Hepatic stellate cell (primary cell): ENCODE results near the gene ELL.
A peak's percentile ranks its signal among the peaks of the same experiment; 100 is the strongest.

ENCODE experiments used
- DNase-seq: peaks from one replicate; pipeline ENCODE4 v3.0.0; 2011; ENCODE audit warnings: low spot score

ELL gene

DNA sequence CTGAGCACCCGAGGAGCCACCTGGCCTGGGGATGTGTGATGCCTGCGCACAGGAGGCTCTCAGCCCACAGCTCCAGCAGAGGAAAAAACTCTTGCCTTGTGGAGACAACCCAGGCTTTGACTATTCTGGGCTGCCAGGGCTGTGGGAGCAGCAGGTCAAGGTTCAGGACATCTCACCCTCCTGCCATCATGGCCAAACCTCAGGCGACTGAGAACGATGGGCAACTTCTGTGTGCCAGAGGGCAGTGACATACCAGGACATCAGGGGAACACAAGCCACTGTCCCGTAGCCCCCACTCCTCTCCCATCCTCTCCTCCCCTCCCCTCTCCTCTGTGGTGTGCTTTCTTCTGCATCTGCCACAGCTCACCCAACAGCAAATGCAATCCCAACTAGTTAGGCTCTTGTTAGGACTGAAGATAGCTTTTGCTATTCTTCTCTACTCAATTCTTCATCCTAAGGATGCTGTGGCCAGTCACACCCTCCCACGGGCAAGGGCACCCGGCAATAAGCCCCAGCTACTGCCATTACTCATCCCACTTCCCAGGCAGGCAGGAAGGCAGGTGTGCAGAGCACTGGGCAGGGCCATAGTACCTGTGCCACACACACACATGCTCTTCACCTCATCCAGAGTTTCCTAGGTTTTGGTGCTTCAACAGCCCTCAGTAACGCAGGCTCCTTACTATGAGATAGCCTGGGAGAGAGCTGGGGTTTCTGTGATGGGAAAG lies 16.8 kb downstream of the ELL start:
- DNase-seq = no peak

DNA sequence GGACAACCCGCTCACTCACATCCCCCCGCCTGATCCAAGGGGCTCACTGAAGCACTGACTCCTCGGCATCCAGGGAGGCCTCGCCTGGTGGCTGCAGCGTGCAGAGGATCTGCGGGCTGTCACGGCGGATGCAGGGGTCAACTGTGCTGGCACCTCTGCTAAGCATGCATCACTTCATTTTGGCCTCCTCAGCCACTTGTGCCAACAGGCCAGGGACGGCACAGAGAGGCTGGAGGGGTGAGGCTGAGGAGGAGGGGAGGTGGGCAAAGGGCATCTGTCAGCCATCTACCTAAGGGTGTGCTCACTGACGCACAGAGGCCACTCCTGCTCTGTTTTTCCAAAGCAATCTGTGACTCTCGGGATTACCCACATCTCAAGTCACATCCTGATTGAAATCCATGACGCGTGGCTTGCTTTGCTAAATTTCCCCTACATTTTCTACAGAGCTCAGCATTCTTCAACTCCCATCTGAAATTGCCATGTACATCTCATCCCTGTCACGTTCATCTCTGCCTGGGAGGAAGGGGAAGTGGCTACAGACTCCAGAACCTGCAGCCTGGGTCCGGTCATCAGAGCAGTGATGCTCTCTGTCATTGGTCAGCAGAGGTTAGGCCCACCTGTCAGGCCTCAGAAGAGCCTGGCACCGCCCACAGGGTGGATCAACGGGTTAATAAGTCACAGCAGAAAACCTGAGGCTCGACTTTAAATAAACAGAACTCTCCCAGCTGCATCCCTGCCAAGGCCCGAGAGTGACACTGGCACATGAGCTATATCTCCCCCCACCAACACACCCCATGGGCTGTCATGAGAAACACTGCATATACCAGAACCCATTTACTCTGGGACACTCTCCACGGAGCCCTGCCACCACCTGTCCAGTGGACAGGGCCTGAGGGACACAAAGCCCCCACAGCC lies 17.6 kb downstream of the ELL start:
- DNase-seq = no peak

DNA sequence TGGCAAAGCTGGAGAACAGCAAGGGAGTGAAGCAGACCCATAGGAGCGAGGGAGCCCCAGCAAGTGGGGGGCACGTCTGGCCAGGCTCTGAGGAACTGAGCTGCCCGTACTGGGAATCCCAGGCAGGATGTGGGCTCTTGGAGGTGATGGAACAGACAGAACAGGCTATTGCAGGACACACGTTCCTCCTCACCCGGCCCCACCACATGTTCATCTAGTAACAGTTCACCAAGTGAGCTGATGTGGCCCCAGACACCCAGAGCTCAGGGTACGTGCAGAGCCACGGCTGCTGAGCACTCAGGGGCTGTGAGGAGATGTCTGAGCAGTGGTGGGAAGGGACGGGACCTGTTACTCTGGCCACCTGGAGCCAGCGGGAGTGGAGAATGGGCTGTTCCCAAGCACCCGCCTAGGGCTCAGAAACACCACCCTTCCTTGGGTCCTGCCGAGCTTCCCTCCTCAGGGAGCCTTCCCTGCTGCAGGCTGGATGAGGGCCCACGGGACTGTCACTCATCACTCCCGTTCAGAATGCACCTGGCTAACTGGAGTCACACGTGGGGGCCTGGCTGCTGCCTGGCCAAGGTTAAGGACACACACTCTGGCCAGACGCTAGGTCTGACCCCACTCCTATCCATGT lies 18.4 kb downstream of the ELL start:
- no peak for DNase-seq

DNA sequence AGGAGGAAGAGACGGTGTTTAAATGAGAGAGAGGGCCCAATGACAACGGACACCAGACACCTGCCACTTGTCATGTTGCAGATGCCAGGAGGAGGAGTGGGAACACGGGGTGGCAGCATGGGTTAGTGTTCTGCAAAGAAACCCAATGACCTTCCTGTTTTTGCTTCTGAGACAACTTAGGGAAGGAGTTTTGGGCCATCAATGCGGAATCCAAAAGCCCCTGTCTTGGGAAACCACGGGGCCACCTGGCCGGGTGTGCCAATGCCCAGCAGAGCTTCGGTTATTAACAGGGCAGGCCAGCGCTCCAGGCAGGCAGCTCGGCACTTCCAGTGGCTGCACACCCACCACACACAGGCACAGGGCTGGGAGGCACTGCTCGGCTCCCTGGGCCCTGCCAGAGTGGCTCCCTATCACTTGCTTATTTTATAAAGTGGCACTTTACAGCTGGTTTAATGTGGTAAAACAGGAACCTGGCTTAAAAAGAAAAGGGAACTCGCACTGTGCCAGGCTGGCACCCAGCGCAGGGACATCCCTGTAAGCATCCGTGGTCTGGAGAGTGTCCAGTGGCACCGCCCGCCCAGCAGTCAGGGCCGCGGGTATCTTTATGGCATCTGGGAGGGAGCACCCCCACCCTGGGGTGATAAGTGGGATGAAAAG lies 19.1 kb downstream of the ELL start:
- no peak for DNase-seq

DNA sequence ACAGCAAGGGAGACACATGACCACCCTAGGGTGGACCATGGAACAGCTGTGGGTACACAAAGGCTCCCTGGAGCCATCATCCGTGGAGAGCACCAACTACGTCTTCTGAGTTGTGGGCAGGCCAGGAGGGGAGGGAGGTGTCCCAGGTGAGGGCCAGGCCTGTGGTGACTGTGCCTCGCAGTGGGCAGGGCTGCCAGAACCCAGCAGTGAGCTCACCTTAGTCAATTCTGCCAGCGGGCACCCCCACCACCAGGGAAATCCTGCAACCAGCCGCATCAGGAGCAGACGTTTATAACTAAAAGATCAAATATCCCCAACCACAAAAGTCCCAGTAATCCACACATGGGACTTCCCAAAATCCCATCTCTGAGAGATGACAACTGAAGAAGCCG lies 19.6 kb downstream of the ELL start:
- no peak for DNase-seq

DNA sequence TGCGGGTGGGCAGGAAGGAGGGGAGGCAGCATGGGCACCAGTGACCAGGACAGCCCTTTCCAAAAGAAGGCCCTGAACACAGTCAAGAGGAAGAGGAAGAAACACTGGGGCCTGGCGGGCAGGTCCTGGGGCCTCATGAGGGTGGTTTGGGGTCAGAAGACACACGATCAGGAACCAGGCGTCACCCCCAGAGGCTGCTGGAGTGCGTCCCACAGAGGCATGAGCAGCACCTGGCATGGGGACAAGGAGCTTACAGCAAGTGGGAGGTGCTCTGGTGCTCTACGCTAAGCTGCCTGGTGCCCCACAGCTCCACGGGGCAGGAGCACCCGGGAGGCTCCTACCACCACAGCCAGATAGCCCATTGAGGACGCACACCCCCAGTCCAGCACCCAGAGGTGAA lies 20.0 kb downstream of the ELL start:
- DNase-seq = no peak

DNA sequence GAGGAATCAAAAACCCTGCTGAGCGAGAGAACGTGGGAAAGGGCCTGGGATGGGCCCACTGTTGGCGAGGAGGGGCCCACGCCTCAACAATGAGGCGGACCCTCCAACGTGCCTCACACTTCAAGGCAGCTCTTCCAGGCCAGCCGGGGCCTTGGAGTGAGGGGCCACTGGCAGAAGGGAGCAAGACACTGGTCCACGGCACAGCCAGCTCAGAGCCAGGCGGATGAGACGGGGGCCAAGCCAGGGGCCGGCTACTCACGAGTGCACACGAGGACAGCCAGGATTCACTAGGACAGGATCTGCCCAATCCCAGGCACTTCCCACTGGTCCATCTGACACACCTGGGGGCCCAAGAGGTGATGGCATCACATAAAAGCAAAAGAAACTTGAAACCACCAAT lies 20.5 kb downstream of the ELL start:
- no peak for DNase-seq

DNA sequence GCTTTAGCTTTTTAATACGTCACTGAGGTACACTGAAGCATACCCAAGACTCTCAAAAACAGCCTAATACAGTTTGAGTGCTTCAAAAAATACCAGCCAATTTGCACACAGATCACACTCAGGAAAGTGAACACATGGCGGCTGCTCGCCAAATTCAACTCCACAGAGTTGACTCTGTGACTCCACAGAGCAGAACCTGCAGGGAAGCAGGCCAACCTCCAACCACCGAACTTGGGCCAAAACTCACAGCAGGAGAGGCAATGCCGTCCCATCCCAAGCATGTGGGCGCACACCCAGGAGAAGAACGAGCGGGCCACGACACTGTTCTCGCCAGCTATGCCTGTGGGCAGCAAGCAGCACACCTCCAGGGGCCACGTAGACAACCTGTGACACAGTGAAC lies 21.1 kb downstream of the ELL start:
- no peak for DNase-seq

DNA sequence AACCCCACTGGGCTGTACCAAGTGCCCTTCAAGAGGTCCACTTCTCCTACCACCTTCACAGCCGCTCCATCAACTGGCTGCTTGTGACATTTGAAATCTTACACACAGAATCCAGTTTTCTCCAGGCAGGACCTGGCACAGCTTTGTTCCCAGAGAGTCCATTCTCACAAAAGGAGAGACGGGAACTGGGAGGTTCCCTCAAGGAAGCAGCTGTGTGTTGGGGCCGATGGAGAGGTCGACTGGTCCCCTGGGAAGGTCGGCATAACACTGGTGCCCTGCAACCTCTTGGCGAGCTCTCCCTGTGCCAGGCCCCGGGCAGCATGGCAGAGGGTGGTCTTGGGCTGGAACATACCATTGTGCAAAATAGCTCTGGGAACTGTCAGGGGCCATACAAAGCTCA lies 21.5 kb downstream of the ELL start:
- no peak for DNase-seq

DNA sequence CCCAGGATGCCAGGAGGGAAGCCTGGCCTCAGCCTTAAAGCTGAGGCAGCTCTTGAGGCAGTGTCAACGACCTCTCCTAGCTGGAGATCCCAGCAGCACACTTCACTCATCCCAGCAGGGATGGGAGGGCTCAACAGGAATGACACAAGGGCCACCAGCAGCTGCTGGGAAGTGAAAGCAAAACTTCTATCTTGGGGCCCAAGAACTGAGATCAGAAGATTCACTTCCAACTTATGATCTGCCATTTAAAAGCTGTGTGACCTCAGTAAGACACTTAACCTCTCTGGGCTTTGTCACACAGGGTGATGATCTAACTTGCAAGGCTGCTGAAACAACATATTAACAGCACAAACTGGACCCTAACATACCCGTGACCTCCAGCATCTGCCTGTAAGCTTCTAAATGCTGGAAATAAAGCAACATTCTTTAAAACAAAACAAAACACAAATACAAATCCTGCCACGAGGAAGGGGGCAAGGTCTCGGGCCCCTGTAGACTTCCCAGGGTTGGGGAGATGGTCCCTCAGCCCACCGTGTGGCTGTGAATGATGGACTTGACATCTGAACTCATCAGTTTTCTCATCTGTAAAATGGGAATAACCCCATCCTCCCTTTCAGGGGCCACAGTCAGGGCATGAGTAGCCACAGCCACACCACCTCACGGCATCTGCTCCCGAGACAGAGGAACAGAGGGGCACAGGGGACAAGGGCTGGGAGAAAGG lies 22.7 kb downstream of the ELL start:
- peak; percentile 61 for DNase-seq

DNA sequence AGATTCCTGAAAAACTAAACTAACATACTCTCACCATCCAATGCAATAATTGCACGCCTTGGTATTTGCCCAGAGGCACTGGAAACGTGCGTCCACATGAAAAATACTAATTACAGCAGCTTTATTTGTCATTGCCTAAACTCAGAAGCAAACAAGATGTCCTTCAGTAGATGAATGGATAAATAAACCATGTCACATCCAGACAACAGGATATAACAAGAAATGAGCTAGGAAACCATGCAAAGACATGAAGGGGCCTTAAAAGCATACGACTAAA lies 25.0 kb downstream of the ELL start:
- DNase-seq = no peak

DNA sequence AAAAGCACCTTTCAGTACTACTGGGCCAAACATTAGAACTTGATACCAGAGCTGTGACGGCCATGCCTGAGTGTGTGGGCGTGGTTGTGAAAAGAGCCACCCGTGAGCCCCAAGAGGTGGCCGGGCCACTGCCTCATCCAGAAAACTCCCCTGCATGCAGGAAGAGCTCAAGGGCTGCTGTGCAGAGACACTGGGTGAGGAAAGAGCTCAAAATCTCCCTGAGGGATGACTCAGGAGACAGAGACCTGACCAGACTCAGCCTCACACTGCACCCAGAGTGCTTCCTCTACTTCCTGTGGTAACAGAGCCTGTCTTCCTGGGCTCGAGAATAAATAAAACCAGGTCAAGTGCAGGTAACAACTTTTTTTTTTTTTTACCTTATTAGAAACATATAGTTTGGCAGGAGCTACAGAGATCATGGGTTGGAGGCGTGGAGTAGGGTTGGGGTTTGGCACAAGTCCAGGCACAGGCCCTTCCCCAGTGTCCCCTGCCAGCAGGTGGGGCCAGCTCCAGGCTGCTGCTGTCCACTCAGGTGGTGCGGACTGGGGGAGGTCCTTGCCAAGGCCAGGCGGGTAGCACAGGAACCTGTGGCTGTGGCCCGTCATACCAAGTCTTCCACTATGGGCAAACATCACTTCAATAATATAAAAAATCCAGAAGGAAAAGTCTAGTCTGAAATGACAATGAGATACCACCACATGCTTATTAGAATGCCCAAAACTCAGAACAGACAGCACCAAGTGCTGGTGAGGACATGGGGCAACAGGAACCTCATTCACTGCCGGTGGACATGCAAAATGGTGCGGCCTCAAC lies 25.5 kb downstream of the ELL start:
- peak; percentile 83 for DNase-seq

DNA sequence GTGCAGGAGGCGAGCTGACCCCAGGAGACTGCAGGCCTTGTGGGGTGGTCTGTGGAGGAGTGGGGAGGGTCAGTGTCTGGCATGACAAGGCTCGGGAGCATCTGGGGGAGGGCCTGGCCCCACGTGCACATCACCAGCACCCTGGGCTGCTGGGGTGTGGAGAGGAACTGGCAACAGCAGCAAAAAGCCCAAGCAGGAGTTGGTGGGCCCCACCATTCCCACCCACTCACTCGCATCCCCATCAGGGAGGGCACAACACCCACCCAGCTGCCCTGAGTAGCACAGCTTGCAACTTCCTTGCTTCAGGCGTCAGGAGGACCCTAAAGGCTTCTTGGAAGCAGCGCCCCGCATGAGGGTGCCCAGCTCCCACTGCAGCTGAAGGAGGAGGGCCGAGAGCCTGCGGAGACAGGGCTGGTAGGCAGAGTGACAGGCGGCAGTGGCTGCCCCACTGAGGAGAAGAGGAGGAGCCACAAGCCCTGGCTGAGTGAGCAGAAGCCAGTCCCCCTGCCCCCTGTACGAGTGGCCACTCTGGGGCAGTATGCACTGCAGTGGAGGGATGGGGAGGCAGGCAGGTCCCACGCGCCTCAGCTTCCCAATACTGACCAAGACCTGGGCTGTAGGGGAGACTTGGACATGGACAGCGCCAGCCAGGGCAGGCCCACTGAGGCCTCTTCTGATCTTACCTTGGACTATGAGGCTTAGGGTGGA lies 26.5 kb downstream of the ELL start:
- DNase-seq = no peak

DNA sequence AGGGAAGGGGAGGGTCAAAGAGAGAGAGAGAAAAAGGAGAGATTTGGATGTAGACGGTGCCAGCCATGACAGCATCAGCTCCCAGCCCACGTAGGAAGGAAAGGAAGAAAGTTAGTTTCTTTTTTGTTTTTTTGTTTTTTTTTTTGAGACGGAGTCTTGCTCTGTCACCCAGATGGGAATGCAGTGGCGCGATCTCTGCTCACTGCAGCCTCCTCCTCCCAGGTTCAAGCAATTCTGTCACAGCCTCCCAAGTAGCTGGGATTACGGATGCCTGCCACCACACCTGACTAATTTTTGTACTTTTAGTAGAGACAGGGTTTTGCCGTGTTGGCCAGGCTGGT lies 27.6 kb downstream of the ELL start:
- DNase-seq = peak; percentile 55

DNA sequence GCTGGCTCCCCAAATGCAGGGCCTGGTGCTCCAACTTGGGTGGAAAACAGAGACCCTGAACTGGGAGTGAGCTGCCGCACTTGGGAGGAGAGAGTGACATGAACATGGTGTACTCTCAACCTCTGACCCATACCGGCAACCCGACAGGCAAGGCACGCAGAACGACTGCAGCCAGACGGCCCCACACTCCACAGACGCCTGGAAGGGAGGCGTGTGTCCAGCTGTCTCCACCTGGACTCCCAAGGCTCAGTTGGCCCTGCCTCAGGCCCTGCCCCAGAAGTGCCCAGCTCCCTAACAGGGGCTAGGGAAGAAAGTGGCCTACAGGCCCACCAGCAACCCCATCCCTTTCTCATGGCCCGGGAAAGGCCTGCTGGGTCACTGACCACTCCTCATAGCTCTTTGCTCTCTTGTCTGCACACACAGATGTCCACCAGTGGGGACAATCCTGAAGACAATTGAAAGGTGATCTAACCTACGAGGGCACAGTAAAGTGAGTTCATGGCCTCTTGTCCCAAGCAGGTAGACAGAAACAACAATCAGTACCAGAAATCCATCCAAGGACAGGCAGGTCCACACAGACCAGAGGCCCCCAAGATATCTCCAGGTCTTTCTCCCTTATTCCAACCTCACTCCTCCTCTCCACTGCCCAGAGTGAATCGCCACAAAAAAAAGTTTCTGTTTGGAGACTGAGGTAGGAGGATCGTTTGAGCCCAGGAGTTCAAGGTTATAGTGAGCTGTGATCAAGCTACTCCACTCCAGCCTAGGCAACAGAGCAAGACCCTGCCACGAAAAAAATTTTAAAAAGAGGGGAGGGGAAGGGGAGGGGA lies 28.2 kb downstream of the ELL start:
- DNase-seq = no peak

DNA sequence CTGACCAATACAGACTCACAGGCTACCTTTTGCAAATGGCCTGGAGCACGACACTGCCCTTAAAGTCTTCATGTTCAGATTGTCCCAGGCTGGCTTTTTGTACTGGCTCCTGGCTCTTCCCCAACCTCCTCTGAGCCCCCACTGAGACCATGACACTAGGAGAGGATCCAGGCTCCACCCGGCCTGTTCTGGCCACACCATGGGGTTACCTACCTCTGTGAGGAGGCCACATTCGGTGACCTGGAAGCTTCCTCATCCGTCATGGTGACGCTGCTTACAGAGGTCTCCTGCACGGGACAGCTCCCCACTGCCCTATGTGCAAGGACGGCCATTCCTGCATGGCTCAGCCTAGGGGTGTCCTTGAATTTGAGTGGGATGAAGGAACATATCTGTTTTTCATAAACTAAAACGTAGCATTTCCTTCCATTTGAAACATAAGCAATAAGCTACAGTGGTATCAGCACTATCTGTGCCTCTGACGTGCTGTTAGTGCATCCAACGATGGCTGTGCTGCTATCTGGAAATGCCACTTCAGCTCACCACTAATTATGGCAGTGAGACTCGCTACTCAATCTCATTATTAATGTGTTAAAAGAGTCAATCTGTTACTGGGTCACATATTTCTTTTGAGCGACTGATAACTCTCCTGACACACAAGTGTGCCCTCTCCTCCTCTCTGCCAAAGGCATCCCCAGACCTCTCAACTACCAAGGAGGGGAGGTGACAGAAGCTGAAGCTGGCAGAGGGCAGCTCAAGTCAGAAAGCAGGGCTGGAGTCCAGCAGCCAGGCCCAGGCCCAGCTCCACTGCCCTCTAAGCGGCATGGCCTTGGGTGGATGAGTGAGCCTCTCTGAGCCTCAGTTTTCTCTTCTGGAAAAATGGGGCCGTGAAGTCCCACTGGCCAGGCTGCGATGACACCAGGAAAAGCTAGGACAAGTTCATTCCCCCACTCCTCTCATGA lies 29.6 kb downstream of the ELL start:
- no peak for DNase-seq

DNA sequence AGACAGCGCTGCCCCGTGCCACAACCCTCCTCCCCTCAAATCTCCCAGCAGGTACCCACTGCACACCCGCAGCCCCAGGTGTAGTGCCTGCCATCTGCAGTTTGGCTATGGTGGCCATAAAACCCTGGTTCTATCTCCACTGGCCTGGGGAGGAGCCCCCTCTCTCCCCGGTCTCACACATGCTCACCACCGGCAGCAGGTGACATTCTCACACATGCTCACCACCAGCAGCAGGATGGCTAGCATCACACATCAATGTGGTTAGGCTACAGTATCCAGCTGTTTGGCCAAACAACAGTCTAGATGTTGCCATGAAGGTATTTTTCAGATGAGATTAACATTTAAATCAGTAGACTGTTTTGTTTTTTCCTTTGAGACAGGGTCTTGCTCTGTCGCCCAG lies 31.1 kb downstream of the ELL start:
- no peak for DNase-seq

DNA sequence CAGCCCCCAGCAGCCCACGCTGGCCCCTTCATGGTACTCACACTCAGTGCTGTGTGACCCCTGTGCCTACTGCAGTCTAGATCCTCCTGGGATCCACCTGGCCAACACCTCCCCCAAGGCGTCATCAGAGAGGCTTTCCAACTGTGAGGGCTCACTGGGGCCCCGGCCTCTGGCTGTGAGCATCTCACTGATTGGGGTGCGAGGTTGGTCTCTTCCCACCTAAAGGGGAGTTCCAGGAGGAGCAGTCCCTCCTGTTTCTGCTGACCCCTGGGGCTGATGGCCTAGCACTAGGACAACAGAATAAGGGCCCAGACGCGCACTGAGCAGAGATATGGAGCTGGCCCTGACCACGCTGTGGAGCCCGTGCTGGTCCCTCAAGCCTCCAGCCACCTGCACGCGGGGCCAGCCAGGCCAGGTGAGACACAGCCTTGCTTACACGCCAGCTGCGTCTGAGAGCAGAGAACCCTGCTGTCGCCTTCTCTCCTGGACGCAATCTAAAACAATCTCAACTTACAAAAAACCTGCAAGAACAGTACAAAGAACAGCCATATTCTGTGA lies 32.2 kb downstream of the ELL start:
- no peak for DNase-seq
